Inflammatory macrophage treated with lipopolysaccharide for 1 hour (primary cell): ENCODE results near the gene PDGFA.
A peak's percentile ranks its signal among the peaks of the same experiment; 100 is the strongest.
"Not testable (repeated sequence)": the region's sequence is repeated elsewhere in the genome, so short reads cannot be mapped to it uniquely, and the experiment has no call there.

Source experiments
- DNase-seq, 2 donors: peaks; one replicate each; pipeline ENCODE4 v3.0.0-alpha.2; 2020 to 2022

Gene PDGFA

DNA sequence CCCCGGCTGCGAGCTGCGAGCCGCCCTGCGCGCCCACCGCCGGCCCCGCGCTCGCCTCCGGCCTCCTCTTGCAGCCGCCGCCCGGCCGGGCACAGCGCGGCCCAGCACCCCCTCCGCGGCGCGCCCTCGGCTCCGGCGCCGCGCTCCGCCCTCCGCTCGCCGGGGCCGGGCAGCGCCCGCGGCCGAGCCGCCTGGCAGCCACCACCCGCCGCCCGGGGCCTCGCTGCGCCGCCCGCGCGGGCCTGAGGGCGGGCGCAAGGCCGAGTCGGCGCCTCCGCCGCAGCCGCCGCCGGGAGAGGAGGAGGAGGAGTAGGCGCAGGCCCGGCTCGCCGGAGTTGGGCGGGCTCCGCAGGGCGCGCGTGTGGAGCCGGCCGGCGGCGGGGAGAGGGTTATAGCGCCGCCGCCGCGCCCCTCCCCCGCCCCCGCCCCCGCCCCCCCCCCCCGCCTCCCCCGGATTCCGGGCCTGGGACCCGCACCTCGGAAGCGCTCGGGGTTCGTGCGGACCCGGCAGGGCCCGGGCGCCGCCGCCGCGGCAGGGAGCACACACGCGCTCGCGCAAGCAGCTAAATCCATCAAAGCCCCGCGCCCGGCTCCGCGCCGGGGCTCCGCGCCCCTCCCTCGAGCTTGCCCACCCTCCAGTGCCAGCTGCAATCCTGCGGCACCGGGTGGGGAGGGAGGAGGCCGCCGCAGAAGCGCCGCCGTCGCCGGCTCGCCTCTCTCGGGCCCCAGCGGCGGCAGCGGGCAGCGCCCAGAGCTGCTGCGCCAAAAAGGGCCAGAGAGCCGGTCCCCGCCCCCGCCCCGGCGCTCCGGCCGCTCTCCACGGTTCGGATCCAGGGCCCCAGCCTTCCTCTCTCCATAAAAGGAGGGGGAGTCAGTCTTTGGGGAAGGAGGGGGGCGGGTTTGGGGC is at the start of gene PDGFA:
Gene PDGFA (minus strand): TSS at position 363 of the 907 bp plus-strand sequence. CDS start 845 bp downstream, outside the sequence.
- DNase-seq: peak in 1 of 2 donors; percentile 38

DNA sequence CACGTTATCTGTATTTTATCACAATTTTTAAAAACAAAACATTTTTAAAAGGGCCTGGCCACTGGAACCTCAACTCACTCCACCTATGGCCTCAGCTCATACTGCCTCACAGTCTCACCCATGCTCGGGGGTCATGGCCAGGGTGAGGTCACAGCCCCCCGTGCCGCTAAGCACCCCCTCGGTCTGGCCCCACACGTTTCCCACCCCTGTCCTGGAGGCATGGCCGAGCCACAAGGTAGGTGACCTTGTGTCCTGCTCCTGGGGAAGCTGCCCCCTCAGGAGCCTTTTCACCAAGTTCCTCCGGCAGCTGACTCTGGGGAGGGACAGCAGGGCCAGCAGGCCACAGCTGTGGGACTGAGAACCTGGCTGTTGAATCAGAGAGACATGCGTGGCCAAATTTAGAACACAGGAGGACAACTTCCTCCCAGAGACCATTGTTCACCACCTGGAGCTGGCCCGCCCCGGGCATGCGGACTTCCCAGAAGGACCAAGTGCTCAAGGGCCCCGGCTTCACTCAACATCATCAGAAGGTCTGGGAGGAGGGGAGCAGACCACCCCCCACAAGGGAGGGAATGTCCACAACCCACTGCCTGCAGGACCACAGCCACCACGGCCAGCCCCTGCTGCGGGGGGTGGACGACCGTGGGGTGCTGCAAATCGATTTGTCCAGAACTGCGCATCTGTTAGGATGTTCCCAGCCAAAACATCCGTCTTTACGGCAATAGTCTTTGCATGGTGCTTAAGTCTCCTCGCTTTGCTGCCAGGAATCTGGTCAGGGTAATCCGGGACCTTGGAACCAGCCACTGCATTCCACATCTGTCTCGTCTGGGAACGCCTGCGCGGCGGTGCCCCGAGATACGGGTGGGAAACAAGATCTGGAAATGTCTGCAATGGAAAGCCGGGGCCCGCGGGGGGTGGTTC is 48.6 kb upstream of the PDGFA start:
- no peak for DNase-seq

DNA sequence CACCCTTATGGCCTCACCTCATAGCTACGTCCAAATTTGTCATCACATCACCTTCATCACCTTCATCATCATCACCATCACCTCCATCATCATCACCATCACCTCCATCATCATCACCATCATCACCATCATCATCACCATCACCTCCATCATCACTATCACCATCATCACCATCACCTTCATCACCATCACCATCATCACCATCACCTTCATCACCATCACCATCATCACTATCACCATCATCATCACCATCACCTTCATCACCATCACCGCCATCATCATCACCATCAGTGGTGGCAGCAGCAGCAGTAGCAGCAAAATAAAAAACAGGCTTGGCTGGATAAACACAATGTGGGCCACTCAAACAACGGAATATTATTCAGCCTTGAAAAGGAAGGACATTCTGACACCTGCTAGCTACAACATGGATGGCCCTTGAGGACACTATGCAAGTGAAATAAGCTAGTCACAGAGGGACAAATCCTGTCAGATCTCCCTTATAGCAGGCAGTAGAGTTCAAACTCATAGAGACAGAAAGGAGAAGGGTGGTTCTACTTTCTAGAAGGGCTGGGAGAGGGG is 47.7 kb upstream of the PDGFA start:
- DNase-seq: no peak

DNA sequence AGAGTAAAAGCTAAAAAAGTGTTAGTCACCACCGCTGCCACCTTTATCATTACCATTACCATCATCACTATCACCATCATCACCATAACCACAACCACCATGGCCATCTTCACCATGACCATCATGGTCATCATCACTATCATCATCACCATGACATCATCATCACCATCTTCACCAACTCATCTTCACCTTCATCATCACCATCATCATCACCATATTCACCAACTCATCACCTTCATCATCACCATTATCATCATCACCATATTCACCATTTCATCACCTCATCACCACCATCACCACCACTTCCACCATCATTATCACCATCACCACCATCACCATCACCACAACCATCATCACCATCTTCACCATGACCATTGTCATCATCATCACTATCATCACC is 46.5 kb upstream of the PDGFA start:
- DNase-seq: no peak

DNA sequence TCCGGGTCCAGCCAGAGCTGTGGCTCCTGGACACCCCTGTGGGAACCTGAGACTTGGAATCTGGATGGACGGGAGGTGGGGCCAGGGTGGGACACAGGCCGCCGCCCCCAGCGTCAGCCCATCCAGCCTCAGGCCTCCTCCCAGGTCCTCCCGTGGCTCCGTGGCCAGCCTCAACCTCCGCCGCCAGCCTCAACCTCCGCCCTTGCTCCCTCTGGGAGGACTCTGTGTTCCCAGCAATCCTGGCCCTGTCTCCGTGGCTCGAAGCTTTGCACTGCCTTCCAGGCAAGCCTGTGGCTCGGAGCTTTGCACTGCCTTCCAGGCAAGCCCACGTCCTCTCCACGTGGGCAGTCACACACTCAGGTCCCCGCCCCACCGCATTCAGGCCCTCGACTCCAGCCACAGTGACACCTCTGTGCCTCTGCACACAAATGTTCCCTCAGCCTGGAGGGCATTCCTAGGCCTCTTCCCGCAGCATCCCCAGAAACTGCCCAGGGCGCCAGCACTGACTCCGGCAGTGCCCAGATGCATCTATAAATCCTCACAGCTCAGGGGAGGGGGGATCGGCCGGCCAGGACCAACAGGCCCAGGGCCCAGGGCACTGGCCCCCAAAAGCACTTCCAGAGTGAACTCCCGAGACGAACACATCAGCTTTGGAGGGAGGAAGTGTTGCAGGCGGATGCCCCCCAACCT is 44.7 kb upstream of the PDGFA start:
- DNase-seq: no peak

DNA sequence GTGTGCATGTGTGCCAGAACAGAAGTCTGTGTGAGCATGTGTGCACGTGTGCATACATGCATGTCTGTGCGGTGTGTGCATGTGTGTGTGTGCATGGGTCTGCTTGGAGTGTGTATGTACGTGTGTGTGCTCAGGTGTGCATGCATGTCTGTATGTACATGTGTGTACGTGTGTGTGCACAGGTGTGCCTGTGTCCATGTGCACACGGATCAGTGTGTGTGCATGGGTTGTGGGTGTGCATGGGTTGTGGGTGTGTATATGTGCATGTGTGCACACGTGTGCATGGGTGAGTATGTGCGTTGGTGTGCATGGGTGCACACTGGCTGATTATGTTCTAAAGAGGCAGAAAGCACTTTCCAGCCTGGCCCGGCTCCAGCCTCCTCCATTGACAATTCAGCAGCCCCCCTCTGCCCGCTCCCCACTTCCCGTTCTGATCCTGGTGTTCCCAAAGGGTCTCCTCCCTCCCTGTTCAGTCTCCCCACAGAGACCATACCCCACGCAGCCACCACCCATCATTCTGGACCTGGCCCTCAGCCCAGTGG is 44.1 kb upstream of the PDGFA start:
- DNase-seq: no peak

DNA sequence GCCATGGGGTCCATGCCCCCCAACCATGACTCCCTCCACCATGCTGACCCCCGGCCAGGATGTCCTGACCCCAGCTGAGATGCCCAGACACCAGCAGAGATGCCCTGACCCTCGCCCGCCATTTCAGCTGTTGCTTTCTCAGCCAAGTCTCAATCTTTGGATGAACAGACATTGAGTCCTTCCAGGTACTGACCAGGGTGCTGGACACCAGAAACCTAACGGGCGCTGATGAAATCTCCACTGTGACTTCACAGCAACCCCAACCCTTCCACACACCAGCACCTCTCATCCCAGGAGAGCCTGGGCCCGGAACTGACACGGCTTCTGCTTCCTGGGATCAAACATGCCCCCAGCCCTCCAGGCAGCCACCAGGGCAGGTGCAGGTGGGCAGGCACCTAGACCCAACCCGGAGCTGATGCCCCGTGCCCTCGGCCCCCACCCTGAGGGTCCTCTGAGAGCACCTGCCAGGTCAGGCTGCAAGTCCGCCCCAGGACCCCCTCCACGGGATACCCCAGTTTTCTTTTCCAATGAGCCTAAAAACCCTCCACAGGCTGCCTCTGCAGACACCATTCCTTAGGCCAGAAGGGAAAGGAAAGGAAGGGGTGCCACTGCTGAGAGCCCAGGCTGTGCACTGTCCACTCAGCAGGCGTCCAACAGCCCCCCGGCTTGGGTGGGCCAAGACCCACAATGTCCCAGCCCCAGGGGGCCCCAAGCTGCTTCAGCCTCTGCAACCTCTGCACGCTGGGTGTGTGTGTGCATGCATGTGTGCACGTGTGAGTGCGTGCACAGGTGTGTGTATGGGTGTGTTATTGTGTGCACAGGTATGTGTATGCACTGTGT is 43.4 kb upstream of the PDGFA start:
- DNase-seq: no peak

DNA sequence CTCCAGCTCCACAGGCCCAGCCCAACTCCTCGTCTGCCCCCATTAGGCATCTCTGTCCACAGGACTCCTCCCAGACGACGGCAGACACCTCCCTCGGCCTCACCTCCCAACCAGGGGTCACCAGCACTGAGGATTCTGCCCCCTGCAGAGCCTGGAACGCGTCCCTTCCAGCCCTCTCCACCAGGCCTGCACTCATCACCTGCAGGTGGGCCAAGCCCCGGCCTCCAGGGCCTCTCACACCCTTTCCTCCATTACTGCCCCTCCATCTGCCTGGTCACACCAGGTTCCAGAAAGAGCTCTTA is 42.7 kb upstream of the PDGFA start:
- DNase-seq: no peak

DNA sequence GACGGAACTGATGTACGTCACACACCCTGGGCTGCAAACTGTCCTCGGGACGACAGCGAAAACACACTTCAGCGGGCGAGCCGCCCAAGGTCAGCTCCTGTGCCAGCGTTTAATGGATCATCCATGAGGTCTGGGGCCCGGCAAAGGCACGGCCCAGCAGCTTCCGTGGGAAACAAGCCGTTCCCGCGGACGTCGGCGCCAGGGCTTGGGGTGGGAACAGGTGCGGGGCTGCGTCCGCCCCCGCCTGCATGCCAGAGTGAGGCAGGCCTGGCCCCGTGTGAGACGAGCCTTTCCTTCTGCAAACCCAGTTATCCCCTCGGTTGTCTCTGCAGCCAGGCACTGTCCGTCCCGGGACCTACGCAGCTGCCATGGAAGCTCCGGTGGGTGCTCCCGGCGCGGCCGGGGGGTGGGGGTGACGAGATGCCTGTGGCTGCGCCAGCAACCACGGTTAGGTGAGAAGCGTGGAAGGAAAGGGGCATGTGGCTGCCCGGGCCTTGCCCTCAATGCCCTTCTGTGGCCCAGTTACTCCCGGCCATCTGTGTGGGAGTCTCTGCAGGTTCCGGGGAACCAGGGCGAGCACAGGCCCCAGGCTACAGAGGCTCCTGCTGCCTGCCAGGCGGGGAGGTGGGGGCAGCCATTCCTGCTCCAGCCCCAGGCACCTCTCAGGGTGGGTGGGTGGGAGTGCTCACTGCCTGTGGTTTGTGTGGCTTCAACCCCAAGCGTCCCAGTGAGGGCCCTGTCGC is 42.2 kb upstream of the PDGFA start:
- no peak for DNase-seq

DNA sequence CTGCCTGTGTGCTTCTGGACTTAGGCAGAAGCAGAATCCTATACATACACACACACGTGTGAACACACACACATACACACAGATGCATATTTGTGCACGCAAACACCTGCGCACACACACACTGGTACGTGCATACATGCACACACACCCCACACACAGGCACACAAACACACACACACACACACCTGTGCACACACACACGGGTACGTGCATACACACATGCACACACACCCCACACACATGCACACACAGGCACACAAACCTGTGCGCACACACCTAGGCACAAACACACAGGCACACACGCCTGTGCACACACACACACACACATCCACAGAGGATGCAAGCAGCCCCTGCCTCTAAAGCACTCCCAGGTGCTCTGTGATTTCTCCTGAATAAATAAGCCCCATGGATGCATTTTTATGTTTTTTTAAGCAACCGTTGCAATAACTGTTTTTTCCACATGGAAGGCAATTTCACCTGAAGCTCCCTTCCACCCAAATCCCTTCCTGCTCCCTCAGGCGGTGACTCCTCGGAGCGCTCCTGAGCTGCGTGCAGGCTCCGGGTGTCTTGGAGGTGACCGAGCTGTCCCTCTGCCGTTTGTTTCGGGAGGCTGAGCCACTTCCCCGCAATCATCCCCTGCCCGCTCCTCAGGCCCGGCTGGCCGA is 41.5 kb upstream of the PDGFA start:
- DNase-seq: no peak

DNA sequence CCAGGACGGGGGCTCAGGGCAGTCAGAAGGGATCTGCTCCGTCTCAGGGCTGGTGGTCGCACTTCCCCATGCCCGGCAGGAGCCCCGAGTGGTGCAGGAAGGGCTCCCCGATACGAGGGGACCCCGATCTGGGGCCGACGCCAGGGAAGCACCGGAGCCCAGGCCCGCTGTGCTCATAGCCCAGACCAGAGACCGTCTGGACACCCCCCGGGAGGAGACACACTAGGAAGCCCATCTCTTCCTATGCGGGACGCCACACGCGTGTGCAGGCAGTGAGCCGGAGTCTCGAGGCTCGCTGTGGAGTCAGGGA is 39.7 kb upstream of the PDGFA start:
- DNase-seq: no peak

DNA sequence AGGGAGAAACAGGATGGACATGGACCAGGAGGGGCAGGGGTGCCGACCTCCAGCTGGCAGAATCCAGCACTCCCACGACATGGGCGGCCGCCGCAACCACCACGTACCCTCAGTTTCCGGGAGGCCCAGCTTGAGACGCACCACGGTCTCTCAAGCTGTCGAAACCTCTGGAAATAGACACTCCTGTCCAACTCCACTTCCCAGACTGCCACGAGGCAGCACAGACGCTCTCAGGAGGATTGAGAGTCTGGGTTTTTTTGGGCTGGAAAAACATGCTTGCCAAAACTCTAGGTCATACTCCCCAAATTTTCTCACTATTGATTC is 37.9 kb upstream of the PDGFA start:
- DNase-seq: no peak

DNA sequence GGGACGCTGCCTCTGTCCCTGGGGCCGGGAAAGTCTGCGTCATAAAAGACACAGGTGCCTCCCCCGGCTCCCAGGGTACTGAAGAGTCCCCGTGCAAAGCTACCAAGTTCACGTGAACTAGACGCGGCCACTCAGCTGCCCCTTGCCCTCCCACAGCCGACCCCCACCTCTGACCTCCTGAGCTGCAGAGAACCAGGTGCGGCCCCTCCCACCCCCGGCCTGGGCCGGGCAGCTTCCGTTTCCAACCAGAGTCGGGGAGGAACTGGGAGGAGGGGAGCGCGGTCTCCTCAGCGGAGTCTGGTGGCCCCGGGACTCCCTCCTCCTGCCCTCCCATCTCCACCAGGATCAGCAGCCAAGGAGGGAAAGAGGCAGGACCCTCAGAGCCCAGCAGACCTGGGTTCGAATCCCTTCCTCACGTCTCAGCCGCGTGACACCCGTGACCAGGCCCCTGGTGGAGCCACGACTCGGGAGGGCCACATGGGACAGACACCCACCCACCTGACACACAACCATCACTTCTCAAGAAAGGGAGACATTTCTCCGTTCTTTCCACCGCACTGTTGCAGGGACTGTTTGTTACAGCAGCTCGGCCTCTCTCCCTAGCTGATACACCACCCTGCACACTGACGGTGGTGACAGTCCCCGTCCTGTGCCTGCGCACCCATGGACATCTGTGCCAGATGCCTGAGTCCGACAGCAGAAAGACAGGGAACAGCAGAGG is 37.4 kb upstream of the PDGFA start:
- DNase-seq: no peak

DNA sequence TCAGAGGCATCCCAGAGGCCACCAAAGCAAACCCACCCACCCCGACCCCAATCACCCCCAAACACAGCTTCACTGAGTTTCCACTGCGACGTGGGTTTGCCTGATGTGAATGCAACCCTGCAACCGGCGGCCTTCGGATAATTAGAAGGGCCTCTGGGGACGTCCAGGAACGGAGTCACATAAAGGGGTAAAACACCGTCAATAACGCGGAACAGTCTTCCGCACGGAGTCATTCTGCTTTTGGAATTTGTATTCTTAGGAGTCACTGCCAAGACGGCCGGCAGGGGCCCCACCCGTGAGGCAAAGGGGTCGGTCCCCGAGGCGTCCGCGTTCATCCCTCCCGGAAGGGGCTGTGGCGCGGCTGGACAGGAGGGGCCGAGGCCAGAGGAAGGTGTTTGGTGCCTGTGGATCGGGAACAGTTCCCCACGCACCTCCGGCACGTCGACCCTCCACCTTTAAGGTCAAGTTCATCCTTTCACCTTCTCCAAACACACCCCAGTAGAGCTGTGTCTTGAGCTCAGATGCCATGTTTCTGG is 36.7 kb upstream of the PDGFA start:
- DNase-seq: no peak

DNA sequence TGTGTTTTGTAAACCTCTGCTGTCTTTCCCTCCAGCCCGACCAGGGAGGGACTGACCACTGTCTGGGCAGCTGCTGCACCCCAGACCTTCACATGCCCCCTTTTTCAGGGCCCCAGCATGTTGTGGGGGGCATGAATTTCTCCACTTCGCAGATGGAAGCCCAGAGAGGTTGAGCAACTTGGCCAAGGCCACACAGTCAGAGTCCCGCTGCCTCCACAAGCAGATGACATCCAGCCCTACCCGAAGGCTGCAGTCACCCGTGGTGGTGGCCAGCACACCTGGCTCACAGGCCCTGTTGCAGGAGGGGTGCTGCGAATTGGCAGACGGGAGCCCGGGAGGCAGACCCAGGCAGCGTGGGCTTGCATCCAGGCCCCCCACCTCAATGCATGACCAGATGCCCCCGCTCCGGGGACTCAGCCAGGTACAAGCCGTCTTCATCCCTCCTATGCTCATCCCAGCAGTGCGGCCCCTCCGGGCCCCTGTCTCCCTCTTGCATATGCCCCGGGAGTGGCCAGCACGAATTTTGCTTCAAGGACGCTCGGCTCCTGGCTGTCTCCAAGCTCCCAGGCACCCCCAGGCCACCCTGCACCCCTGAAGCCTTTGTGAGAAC is 36.0 kb upstream of the PDGFA start:
- no peak for DNase-seq

DNA sequence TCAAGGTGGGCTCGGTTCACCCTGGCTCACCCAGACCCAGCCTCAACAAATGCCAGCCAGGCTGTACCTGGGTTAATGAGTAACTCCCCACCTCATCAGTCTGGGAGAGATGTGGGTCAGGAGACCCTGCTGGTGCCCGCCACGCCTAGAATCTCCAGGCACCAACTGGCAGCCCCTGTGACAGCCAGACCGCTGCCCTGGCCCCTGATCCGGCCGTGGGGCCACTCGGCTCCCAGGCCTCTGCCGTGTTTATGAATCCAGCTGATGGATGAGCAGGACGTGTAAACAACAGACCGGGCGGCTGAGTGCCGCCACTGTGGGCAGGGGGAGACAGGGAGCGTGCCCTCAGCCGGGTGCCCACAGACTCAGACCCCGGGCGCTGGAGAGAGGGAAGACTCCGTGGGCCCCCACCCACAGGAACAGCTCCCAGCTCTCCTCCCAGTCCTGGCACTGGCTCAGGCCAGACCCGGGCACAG is 34.0 kb upstream of the PDGFA start:
- no peak for DNase-seq

DNA sequence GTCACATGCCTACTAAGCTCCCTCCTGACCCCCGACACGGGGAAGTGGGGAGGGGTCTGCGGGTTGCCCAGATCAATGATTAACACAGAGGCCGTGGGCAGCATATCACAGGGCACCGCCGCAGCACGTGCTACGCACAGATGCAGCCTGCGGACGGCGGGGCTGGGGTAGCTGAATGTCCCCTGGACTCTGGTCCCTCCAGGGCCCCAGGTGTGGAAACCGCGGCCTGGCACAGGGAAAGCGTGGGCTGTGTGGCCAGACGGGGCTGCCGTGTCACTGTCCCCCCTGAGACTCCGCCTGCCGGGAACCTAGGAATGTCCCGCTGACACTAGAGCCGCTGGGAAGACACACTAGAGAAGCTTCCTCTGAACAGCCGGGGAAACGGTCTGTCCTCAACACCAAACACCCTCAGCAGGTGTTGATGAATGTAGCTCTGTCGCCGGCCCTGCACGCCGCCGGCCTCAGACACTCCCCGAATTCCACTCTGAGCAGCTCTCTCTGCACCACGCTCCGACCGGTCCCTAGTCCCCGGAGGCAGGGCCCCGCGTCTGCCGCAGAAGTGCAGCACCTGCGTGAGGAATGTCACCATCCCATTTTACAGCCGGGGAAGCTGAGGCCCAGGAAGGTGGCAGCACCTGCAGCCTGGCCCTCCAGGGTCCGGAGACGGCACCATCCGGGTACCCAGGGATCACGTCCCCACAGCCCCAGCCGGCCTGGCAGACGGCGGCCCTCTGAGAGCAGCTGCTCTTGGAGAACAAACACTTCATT is 33.4 kb upstream of the PDGFA start:
- DNase-seq: no peak

DNA sequence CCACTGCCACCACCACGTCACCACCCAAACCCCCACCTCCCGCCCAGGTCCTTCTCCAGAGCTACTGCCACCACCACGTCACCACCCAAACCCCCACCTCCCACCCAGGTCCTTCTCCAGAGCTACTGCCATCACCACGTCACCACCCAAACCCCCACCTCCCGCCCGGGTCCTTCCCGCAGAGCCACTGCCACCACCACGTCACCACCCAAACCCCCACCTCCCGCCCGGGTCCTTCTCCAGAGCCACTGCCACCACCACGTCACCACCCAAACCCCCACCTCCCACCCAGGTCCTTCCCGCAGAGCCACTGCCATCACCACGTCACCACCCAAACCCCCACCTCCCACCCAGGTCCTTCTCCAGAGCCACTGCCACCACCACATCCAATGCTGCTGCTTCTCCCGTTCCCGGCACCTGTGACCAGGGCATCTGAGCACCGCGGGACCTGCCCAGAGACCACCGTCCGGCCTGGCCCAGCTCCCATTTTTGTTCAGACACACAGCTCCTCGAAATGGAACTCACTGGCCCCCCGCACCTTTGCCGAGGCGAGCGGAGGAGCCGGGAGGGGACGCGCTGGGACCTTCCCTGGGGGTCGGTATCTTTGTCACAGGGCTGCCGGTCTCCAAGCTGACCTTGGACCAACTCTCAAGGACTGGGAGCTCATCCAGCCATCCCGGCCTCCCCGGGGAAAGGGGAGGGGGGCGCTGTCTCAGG is 32.7 kb upstream of the PDGFA start:
- DNase-seq: not testable (repeated sequence)
